ENCODE results near the gene SH2B3.

- no peak for TF ChIP-seq CEBPB (tag; IDR thresholded peaks at IDR 0.05)
- no peak for TF ChIP-seq EP300 (IDR thresholded peaks at IDR 0.05; ENCODE audit: low read length)
- TF ChIP-seq HNRNPL (IDR thresholded peaks at IDR 0.05; ENCODE audit: low read depth, low read length), result no peak
- no peak for TF ChIP-seq SMAD3 (CRISPR knock-in tag; conservative IDR thresholded peaks at IDR 0.05)
- TF ChIP-seq TCF3 (CRISPR knock-in tag; IDR thresholded peaks at IDR 0.05), result 0 out of 2 replicates have a peak, but pooled peaks have one; percentile 6
Measured at GRCh38 chr12:111453071-111453989, 47.6 kb downstream of the SH2B3 start.
